Small intestine (tissue), 7 donors: Measurements from ENCODE around the gene MDK. TPM values are rescaled to one million over a fixed set of nuclear protein-coding genes. Genes with fewer than 3 reads are reported as not detected.
"Not testable (repeated sequence)": the region's sequence is repeated elsewhere in the genome, so short reads cannot be mapped to it uniquely, and the experiment has no call there.

Experiments used
- DNase-seq, 2 donors: peaks; one replicate each; pipeline versions ENCODE4 v3.0.0 to v3.0.0-alpha.2; 2013
- FAIRE-seq: peaks from 2 replicates; lab custom pipeline; 2012; peaks lifted over from hg19 to GRCh38; lab: Jason Lieb, UNC
- H3K27ac ChIP-seq, 3 donors: one replicate each; pipeline ENCODE4 v1.5.1; 2013; ENCODE audit warnings: low read length in 2 of 3, mild to moderate bottlenecking in 2 of 3, control low read depth in 1 of 3, inconsistent platforms in 1 of 3, low read depth in 1 of 3, moderate library complexity in 1 of 3
- H3K27me3 ChIP-seq, 3 donors: one replicate each; pipeline ENCODE4 v1.6.1; 2013; ENCODE audit warnings: low read length in 3 of 3, inconsistent platforms in 1 of 3; ENCODE audit not compliant: control insufficient read depth in 3 of 3, insufficient read depth in 3 of 3
- H3K36me3 ChIP-seq, 3 donors: one replicate each; pipeline ENCODE4 v1.6.1; 2013; ENCODE audit warnings: low read length in 3 of 3, inconsistent platforms in 1 of 3, low read depth in 1 of 3, mild to moderate bottlenecking in 1 of 3, moderate library complexity in 1 of 3; ENCODE audit not compliant: control insufficient read depth in 3 of 3, insufficient read depth in 2 of 3
- H3K4me1 ChIP-seq, 3 donors: one replicate each; pipeline ENCODE4 v1.6.1; 2013; ENCODE audit warnings: low read length in 2 of 3, inconsistent platforms in 1 of 3, low read depth in 1 of 3, mild to moderate bottlenecking in 1 of 3, moderate library complexity in 1 of 3; ENCODE audit not compliant: control insufficient read depth in 3 of 3, insufficient read depth in 2 of 3
- H3K4me3 ChIP-seq, 3 donors: one replicate each; pipeline ENCODE4 v1.5.1; 2013; ENCODE audit warnings: low read length in 3 of 3, control low read depth in 1 of 3, inconsistent platforms in 1 of 3, low read depth in 1 of 3, mild to moderate bottlenecking in 1 of 3, moderate library complexity in 1 of 3
- H3K9me3 ChIP-seq, 2 donors: one replicate each; pipeline ENCODE4 v1.6.1; 2013; ENCODE audit warnings: low read depth in 1 of 2, low read length in 1 of 2; ENCODE audit not compliant: control insufficient read depth in 2 of 2, insufficient read depth in 1 of 2
- WGBS, 3 donors: extraction: QIAGEN DNeasy Blood & Tissue Kit; methylation state at CpG; one replicate each; pipeline ENCODE4 v1.1.7; 2013; 5-methylcytosine and 5-hydroxymethylcytosine counted together
- polyA plus RNA-seq, 4 donors: library from polyadenylated mRNA; stranded (reverse) in 3 of 4; unstranded in 1 of 4; fragments of 200-250 nt in 3 of 4; fragments of 120-200 nt in 1 of 4; gene quantifications; one replicate each; pipeline versions ENCODE4 v1.2.1 to v1.2.3, GENCODE V29; 2013
- donor health status: healthy with polysubstance abuse.
- donor health status: control.
- donor health status: control.
- donor health status: Bipolar disorder and iron deficiency.
- donor health status: healthy.

Gene MDK
- polyA plus RNA-seq, 4 donors: 179 to 356 (median 226) TPM

- no peak for FAIRE-seq
- WGBS, 3 donors: 94 to 95% (median 94%) methylated on average over 30 to 31 of the region's 31 CpGs
- H3K36me3 ChIP-seq: peaks cover 0 to 92% (median 2%) of the 10 kb centered on the region in 3 donors
- no peak for DNase-seq
- H3K9me3 ChIP-seq: no peaks in the 10 kb centered on the region
- H3K27me3 ChIP-seq: no peaks in the 10 kb centered on the region
- H3K4me1 ChIP-seq: peaks cover 0 to 20% (median 0%) of the 10 kb centered on the region in 3 donors
- H3K27ac ChIP-seq: no peak overlapping the region
- no peak overlapping the region for H3K4me3 ChIP-seq
Observed at GRCh38 chr11:46366661-46367161, 14.8 kb upstream of the MDK start.

GRCh38 chr11:46367244-46367915 lies 14.1 kb upstream of the MDK start:
- Histone ChIP-seq H3K4me3 (no peak overlapping the region), H3K27me3 (no peaks in the 10 kb centered on the region), H3K9me3 (no peaks in the 10 kb centered on the region), H3K27ac (no peak overlapping the region), H3K4me1 (peaks cover 0 to 23% (median 0%) of the 10 kb centered on the region in 3 donors), H3K36me3 (peaks cover 0 to 93% (median 2%) of the 10 kb centered on the region in 3 donors)
- 26 to 30% (median 27%) methylated on average over 27 to 32 of the region's 32 CpGs for WGBS, 3 donors
- FAIRE-seq (no peak), DNase-seq (peak in 1 of 2 donors; percentile 72)

- no peak for DNase-seq
- Histone ChIP-seq H3K27me3 (no peaks in the 10 kb centered on the region), H3K27ac (no peak overlapping the region), H3K36me3 (peaks cover 0 to 93% (median 4%) of the 10 kb centered on the region in 3 donors), H3K4me3 (no peak overlapping the region), H3K9me3 (no peaks in the 10 kb centered on the region), H3K4me1 (peaks cover 0 to 21% (median 0%) of the 10 kb centered on the region in 3 donors)
- FAIRE-seq: no peak
- WGBS, 3 donors: 73 to 80% (median 77%) methylated on average over 12 of the region's 12 CpGs
Observed at GRCh38 chr11:46367916-46368267, 13.6 kb upstream of the MDK start.

GRCh38 chr11:46369458-46370152 lies 11.9 kb upstream of the MDK start:
- 65 to 71% (median 69%) methylated on average over 25 of the region's 25 CpGs for WGBS, 3 donors
- Histone ChIP-seq H3K27me3 (no peaks in the 10 kb centered on the region), H3K4me1 (peaks cover 0 to 16% (median 0%) of the 10 kb centered on the region in 3 donors), H3K4me3 (no peak overlapping the region), H3K36me3 (peaks cover 5 to 90% (median 13%) of the 10 kb centered on the region in 3 donors), H3K9me3 (no peaks in the 10 kb centered on the region), H3K27ac (no peak overlapping the region)
- FAIRE-seq (no peak), DNase-seq (peak in 1 of 2 donors; percentile 70)

GRCh38 chr11:46370253-46370652 lies 11.2 kb upstream of the MDK start:
- no peaks in the 10 kb centered on the region for H3K9me3 ChIP-seq
- no peak overlapping the region for H3K4me3 ChIP-seq
- no peaks in the 10 kb centered on the region for H3K27me3 ChIP-seq
- no peak for DNase-seq
- FAIRE-seq: no peak
- H3K27ac ChIP-seq: no peak overlapping the region
- WGBS, 3 donors: 89 to 92% (median 90%) methylated on average over 13 of the region's 13 CpGs
- H3K4me1 ChIP-seq: peaks cover 0 to 16% (median 0%) of the 10 kb centered on the region in 3 donors
- H3K36me3 ChIP-seq: peaks cover 6 to 90% (median 18%) of the 10 kb centered on the region in 3 donors

GRCh38 chr11:46371262-46371661 lies 10.2 kb upstream of the MDK start:
- H3K9me3 ChIP-seq, H3K27ac ChIP-seq, FAIRE-seq, DNase-seq, H3K4me3 ChIP-seq, H3K27me3 ChIP-seq: not testable (repeated sequence)
- H3K36me3 ChIP-seq: peaks cover 9 to 91% (median 18%) of the 10 kb centered on the region in 3 donors
- 96 to 98% (median 96%) methylated on average over 19 of the region's 19 CpGs for WGBS, 3 donors
- peaks cover 0 to 16% (median 0%) of the 10 kb centered on the region in 3 donors for H3K4me1 ChIP-seq

- no peaks in the 10 kb centered on the region for H3K9me3 ChIP-seq
- peaks cover 11 to 91% (median 21%) of the 10 kb centered on the region in 3 donors for H3K36me3 ChIP-seq
- no peak overlapping the region for H3K27ac ChIP-seq
- H3K4me3 ChIP-seq: no peak overlapping the region
- WGBS, 3 donors: 46 to 59% (median 46%) methylated on average over 8 to 10 of the region's 10 CpGs
- peaks cover 0 to 16% (median 0%) of the 10 kb centered on the region in 3 donors for H3K4me1 ChIP-seq
- FAIRE-seq: no peak
- peak in 1 of 2 donors; percentile 45 for DNase-seq
- H3K27me3 ChIP-seq: no peaks in the 10 kb centered on the region
Observed at GRCh38 chr11:46372086-46372485, 9.4 kb upstream of the MDK start.

GRCh38 chr11:46372501-46372900 lies 9.0 kb upstream of the MDK start:
- H3K4me1 ChIP-seq: peaks cover 0 to 16% (median 0%) of the 10 kb centered on the region in 3 donors
- not testable (repeated sequence) for DNase-seq, H3K9me3 ChIP-seq, H3K27ac ChIP-seq, H3K4me3 ChIP-seq, H3K27me3 ChIP-seq, FAIRE-seq
- WGBS, 3 donors: 88 to 89% (median 89%) methylated on average over 12 to 15 of the region's 15 CpGs
- H3K36me3 ChIP-seq: peaks cover 11 to 93% (median 24%) of the 10 kb centered on the region in 3 donors
